ENCODE measurements around the gene EIF2B5.
"Not testable (repeated sequence)": the region's sequence is repeated elsewhere in the genome, so short reads cannot be mapped to it uniquely, and the experiment has no call there.

EIF2B5 gene

DNA sequence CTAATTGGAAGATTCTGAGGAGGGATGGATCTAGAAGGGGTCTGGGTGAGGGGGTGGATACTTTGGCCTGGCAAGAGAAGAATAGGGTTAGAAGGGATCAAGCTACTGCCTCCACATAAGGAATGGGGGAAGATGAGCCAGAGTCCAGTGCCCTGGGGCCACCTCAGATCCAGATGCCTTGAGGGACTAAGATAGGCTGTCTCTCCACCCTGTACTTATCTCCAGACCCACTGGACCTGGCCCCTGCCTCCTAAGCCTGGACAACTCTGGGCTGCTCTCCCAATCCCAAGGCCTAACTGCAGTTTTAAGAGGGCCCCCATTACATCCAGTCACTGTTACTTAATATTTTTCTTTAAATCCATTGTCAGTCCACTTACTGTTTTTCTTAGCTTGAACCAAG, 22.0 kb downstream of the EIF2B5 start:
- Histone ChIP-seq H3K4me3 (ENCODE audit: insufficient read depth, low read depth, low read length, poor library complexity, severe bottlenecking) (no peak overlapping the region), H3K27ac (ENCODE audit: insufficient read depth, low read length, poor library complexity, severe bottlenecking) (no peak overlapping the region), H3K9me3 (ENCODE audit: control insufficient read depth, low read length) (no peaks in the 10 kb centered on the region), H3K36me3 (ENCODE audit: control insufficient read depth, insufficient read depth, low read length) (no peaks in the 10 kb centered on the region), H3K4me1 (ENCODE audit: control insufficient read depth, insufficient read depth, low read length, poor library complexity, severe bottlenecking) (peaks cover 17% of the 10 kb centered on the region), H3K27me3 (replicated peaks; ENCODE audit: control insufficient read depth, insufficient read depth, low read length, poor library complexity, severe bottlenecking) (no peaks in the 10 kb centered on the region)
- DNase-seq, result no peak

DNA sequence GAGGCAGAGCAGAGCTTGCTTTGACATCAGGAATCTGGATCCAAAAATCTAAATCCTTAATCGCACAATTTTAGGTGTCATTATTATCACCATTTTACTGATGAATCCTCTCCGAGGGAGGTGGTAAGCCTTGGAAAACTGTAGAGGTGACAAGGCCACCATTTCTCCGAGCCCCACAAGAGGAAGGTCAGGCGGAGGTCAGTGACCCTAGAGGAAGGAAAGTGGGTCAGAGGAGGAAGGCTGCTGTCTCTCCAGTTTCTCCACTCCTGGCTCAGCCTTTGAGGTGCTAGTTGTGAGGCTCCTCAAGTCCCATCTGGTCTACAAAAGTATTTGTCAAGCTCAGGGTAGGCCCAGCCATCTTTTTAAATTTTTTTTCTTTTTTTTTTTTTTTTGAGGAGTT, 23.2 kb downstream of the EIF2B5 start:
- DNase-seq, result no peak
- H3K27ac ChIP-seq (ENCODE audit: insufficient read depth, low read length, poor library complexity, severe bottlenecking), result no peak overlapping the region
- H3K9me3 ChIP-seq (ENCODE audit: control insufficient read depth, low read length), result no peaks in the 10 kb centered on the region
- H3K27me3 ChIP-seq (replicated peaks; ENCODE audit: control insufficient read depth, insufficient read depth, low read length, poor library complexity, severe bottlenecking), result no peaks in the 10 kb centered on the region
- H3K36me3 ChIP-seq (ENCODE audit: control insufficient read depth, insufficient read depth, low read length), result peaks cover under 1% of the 10 kb centered on the region
- no peak overlapping the region for H3K4me3 ChIP-seq (ENCODE audit: insufficient read depth, low read depth, low read length, poor library complexity, severe bottlenecking)
- peaks cover 17% of the 10 kb centered on the region for H3K4me1 ChIP-seq (ENCODE audit: control insufficient read depth, insufficient read depth, low read length, poor library complexity, severe bottlenecking)

DNA sequence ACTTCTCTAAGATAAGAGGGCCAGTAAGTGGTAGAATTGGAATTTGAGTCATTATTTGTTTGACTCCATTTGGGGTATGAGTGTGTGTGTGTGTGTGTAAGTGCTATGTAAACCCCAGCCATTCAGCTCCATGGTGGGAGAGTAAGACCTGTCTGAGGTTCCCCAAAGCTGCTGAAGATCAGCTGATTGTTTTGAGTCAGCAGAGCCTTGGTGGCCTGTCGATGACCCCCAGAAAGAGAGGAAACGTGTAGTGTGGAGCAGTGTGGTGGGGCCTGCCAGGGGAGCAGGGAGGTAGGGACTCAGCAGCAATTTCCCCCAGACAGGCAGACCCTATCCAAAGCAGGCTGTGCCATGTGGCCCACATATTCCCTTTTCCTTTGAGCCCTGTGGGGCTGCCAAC, 25.3 kb downstream of the EIF2B5 start:
- Histone ChIP-seq H3K4me1 (ENCODE audit: control insufficient read depth, insufficient read depth, low read length, poor library complexity, severe bottlenecking) (peaks cover 13% of the 10 kb centered on the region), H3K36me3 (ENCODE audit: control insufficient read depth, insufficient read depth, low read length) (peaks cover 21% of the 10 kb centered on the region), H3K9me3 (ENCODE audit: control insufficient read depth, low read length) (no peaks in the 10 kb centered on the region), H3K27me3 (replicated peaks; ENCODE audit: control insufficient read depth, insufficient read depth, low read length, poor library complexity, severe bottlenecking) (no peaks in the 10 kb centered on the region), H3K4me3 (ENCODE audit: insufficient read depth, low read depth, low read length, poor library complexity, severe bottlenecking) (no peak overlapping the region), H3K27ac (ENCODE audit: insufficient read depth, low read length, poor library complexity, severe bottlenecking) (no peak overlapping the region)
- no peak for DNase-seq

- H3K4me1 ChIP-seq (ENCODE audit: control insufficient read depth, insufficient read depth, low read length, poor library complexity, severe bottlenecking); H3K27ac ChIP-seq (ENCODE audit: insufficient read depth, low read length, poor library complexity, severe bottlenecking); H3K9me3 ChIP-seq (ENCODE audit: control insufficient read depth, low read length); H3K27me3 ChIP-seq (replicated peaks; ENCODE audit: control insufficient read depth, insufficient read depth, low read length, poor library complexity, severe bottlenecking); H3K4me3 ChIP-seq (ENCODE audit: insufficient read depth, low read depth, low read length, poor library complexity, severe bottlenecking); DNase-seq: not testable (repeated sequence)
- peaks cover 32% of the 10 kb centered on the region for H3K36me3 ChIP-seq (ENCODE audit: control insufficient read depth, insufficient read depth, low read length)
Measured at GRCh38 chr3:184162571-184163070, 27.5 kb downstream of the EIF2B5 start.

GRCh38 chr3:184164648-184165330, 29.6 kb downstream of the EIF2B5 start:
- H3K27ac ChIP-seq (ENCODE audit: insufficient read depth, low read length, poor library complexity, severe bottlenecking), result no peak overlapping the region
- no peaks in the 10 kb centered on the region for H3K4me1 ChIP-seq (ENCODE audit: control insufficient read depth, insufficient read depth, low read length, poor library complexity, severe bottlenecking)
- H3K4me3 ChIP-seq (ENCODE audit: insufficient read depth, low read depth, low read length, poor library complexity, severe bottlenecking), result no peak overlapping the region
- no peaks in the 10 kb centered on the region for H3K9me3 ChIP-seq (ENCODE audit: control insufficient read depth, low read length)
- H3K36me3 ChIP-seq (ENCODE audit: control insufficient read depth, insufficient read depth, low read length), result peaks cover 39% of the 10 kb centered on the region
- DNase-seq, result no peak
- H3K27me3 ChIP-seq (replicated peaks; ENCODE audit: control insufficient read depth, insufficient read depth, low read length, poor library complexity, severe bottlenecking), result no peaks in the 10 kb centered on the region

DNA sequence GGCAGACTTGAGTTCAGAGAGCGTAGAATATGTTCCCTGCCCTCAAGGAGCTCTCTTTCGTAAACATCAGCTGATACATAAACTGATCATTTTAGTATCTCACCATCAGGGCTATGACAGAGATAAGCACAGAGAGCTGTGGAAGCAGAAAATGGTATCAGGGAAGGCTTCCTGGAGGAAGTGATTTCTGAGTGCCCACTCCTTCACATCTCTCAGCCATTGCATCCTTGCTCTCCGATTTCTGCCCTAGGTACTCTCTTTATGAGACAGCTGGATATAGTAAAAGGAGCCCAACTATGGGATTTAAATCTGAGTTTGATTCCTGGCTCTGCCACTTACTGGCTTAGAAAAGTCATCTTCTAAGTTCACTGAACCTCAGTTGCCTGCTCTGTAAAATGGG, 30.4 kb downstream of the EIF2B5 start:
- no peak overlapping the region for H3K27ac ChIP-seq (ENCODE audit: insufficient read depth, low read length, poor library complexity, severe bottlenecking)
- no peak overlapping the region for H3K4me3 ChIP-seq (ENCODE audit: insufficient read depth, low read depth, low read length, poor library complexity, severe bottlenecking)
- DNase-seq, result no peak
- no peaks in the 10 kb centered on the region for H3K4me1 ChIP-seq (ENCODE audit: control insufficient read depth, insufficient read depth, low read length, poor library complexity, severe bottlenecking)
- H3K36me3 ChIP-seq (ENCODE audit: control insufficient read depth, insufficient read depth, low read length), result peaks cover 39% of the 10 kb centered on the region
- no peaks in the 10 kb centered on the region for H3K27me3 ChIP-seq (replicated peaks; ENCODE audit: control insufficient read depth, insufficient read depth, low read length, poor library complexity, severe bottlenecking)
- no peaks in the 10 kb centered on the region for H3K9me3 ChIP-seq (ENCODE audit: control insufficient read depth, low read length)

DNA sequence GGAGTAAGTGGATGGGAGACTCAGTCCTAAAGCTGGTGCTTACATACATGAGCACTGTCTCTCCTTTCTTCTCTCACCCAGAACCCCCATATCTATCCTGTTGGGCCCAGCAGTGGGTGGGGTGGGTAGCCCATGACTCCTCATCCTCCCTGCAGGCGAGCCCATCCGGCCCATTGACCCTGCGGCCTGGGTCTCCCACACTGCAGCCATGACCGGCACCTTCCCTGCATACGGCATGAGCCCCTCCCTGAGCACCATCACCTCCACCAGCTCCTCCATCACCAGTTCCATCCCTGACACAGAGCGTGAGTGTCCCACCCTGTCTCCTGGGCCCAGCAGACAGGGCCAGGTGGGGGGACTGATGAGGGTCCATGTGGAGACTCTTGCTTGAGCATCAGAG, 31.5 kb downstream of the EIF2B5 start:
- no peaks in the 10 kb centered on the region for H3K4me1 ChIP-seq (ENCODE audit: control insufficient read depth, insufficient read depth, low read length, poor library complexity, severe bottlenecking)
- no peaks in the 10 kb centered on the region for H3K27me3 ChIP-seq (replicated peaks; ENCODE audit: control insufficient read depth, insufficient read depth, low read length, poor library complexity, severe bottlenecking)
- no peak overlapping the region for H3K4me3 ChIP-seq (ENCODE audit: insufficient read depth, low read depth, low read length, poor library complexity, severe bottlenecking)
- no peaks in the 10 kb centered on the region for H3K9me3 ChIP-seq (ENCODE audit: control insufficient read depth, low read length)
- no peak for DNase-seq
- no peak overlapping the region for H3K27ac ChIP-seq (ENCODE audit: insufficient read depth, low read length, poor library complexity, severe bottlenecking)
- H3K36me3 ChIP-seq (ENCODE audit: control insufficient read depth, insufficient read depth, low read length), result peaks cover 39% of the 10 kb centered on the region

GRCh38 chr3:184167786-184168185, 32.6 kb downstream of the EIF2B5 start:
- H3K27ac ChIP-seq (ENCODE audit: insufficient read depth, low read length, poor library complexity, severe bottlenecking), result no peak overlapping the region
- H3K27me3 ChIP-seq (replicated peaks; ENCODE audit: control insufficient read depth, insufficient read depth, low read length, poor library complexity, severe bottlenecking), result no peaks in the 10 kb centered on the region
- H3K9me3 ChIP-seq (ENCODE audit: control insufficient read depth, low read length), result no peaks in the 10 kb centered on the region
- H3K4me3 ChIP-seq (ENCODE audit: insufficient read depth, low read depth, low read length, poor library complexity, severe bottlenecking), result no peak overlapping the region
- peaks cover 39% of the 10 kb centered on the region for H3K36me3 ChIP-seq (ENCODE audit: control insufficient read depth, insufficient read depth, low read length)
- no peak for DNase-seq
- H3K4me1 ChIP-seq (ENCODE audit: control insufficient read depth, insufficient read depth, low read length, poor library complexity, severe bottlenecking), result no peaks in the 10 kb centered on the region

DNA sequence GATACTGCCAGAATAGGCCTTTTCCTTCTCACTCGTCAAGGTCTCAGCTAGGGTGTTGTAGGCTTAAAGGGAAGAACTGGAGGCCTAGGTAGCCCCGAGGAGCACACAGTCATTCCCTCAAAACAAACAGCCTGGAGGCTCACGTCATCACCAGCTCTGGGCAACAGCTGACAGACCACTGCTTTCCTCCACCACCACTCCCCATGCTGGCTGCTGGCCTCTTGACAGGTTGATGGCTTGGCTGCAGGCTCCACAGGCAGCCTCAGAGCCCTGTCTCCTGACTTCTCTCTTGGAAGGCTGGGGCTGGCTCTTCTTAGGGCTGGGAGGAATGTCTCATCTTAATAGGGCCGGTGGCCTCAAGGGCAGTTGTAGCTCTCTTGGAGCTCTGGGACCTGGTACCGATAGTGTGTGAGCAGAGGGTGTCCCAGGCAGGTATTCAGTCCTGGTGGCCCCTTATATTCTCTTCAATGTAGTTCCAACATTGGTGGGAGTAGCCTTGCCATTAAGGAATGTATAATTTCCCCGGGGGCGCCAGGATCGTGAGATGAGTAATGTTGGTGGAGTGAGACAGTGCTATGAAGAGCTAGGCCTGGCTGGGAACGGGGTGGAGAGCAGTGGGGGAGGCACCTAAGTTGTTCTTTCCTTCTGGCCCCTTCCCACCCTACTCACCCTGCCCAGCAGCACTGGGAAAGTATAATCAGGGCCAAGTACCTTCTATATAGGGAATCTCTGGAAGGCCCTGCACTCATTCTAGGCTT, 33.4 kb downstream of the EIF2B5 start:
- H3K4me1 ChIP-seq (ENCODE audit: control insufficient read depth, insufficient read depth, low read length, poor library complexity, severe bottlenecking), result no peaks in the 10 kb centered on the region
- H3K9me3 ChIP-seq (ENCODE audit: control insufficient read depth, low read length), result no peaks in the 10 kb centered on the region
- H3K36me3 ChIP-seq (ENCODE audit: control insufficient read depth, insufficient read depth, low read length), result peaks cover 37% of the 10 kb centered on the region
- no peaks in the 10 kb centered on the region for H3K27me3 ChIP-seq (replicated peaks; ENCODE audit: control insufficient read depth, insufficient read depth, low read length, poor library complexity, severe bottlenecking)
- H3K4me3 ChIP-seq (ENCODE audit: insufficient read depth, low read depth, low read length, poor library complexity, severe bottlenecking), result no peak overlapping the region
- no peak overlapping the region for H3K27ac ChIP-seq (ENCODE audit: insufficient read depth, low read length, poor library complexity, severe bottlenecking)
- DNase-seq, result no peak
